ENCODE data around the gene GLI1.

GLI1 gene

DNA sequence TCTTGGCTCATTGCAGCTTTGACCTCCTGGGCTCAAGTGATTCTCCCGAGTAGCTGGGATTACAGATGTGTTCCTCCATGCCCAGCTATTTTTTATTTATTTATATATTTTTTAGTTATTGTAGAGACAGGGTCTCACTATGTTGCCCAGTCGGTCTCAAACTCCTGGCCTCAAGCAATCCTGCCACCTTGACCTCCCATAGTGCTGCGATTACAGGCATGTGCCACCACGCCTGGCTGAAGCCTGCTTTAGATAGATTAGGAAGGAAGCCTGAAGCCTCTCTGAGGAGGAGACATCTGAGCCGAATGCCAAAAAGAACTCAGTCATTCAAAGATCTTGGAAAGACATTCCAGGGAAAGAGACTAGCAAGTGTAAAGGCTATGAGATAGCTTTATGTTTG is 14.8 kb upstream of the GLI1 start:
- DNase-seq (ENCODE audit: insufficient read length, low spot score) (no peak), FAIRE-seq (no peak)
- TF ChIP-seq, protein P1, sequence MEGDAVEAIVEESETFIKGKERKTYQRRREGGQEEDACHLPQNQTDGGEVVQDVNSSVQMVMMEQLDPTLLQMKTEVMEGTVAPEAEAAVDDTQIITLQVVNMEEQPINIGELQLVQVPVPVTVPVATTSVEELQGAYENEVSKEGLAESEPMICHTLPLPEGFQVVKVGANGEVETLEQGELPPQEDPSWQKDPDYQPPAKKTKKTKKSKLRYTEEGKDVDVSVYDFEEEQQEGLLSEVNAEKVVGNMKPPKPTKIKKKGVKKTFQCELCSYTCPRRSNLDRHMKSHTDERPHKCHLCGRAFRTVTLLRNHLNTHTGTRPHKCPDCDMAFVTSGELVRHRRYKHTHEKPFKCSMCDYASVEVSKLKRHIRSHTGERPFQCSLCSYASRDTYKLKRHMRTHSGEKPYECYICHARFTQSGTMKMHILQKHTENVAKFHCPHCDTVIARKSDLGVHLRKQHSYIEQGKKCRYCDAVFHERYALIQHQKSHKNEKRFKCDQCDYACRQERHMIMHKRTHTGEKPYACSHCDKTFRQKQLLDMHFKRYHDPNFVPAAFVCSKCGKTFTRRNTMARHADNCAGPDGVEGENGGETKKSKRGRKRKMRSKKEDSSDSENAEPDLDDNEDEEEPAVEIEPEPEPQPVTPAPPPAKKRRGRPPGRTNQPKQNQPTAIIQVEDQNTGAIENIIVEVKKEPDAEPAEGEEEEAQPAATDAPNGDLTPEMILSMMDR (IDR thresholded peaks at IDR 0.05; ENCODE audit: insufficient read depth, missing control alignments) = no peak

- FAIRE-seq = no peak
Measured at GRCh38 chr12:57446292-57446960, 13.2 kb upstream of the GLI1 start.

DNA sequence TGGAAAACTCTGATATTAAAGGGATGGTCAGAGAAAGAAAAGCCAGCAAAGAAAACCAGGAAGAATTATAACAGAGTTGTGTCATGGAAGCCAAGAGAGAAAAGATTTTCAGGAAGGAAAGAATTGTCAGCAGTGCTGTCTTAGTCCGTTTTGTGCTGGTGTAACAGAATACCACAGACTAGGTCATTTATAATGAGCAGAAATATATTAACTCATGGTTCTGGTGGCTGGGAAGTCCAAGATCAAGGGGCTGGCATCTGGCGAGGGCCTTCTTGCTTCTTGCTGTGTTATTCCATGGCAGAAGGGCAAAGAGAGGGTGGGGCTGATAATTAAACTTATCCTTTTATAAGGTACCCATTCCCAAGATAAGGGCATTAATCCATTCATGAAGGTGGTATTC is 10.9 kb upstream of the GLI1 start:
- TF ChIP-seq, protein P1 (IDR thresholded peaks at IDR 0.05; ENCODE audit: insufficient read depth, missing control alignments) = no peak
- DNase-seq (ENCODE audit: insufficient read length, low spot score) (no peak), FAIRE-seq (no peak)

More at GRCh38 chr12:57446292-57446960, 13.2 kb upstream of the GLI1 start:
- no peak for DNase-seq (ENCODE audit: insufficient read length, low spot score)
- TF ChIP-seq, protein P1 (IDR thresholded peaks at IDR 0.05; ENCODE audit: insufficient read depth, missing control alignments) = no peak

- no peak for FAIRE-seq
- DNase-seq (ENCODE audit: insufficient read length, low spot score) = no peak
- TF ChIP-seq, protein P1 (IDR thresholded peaks at IDR 0.05; ENCODE audit: insufficient read depth, missing control alignments) = no peak
Measured at GRCh38 chr12:57449375-57449774, 10.2 kb upstream of the GLI1 start.

GRCh38 chr12:57450057-57450456 is 9.5 kb upstream of the GLI1 start:
- TF ChIP-seq, protein P1 (IDR thresholded peaks at IDR 0.05; ENCODE audit: insufficient read depth, missing control alignments) = no peak
- no peak for FAIRE-seq
- DNase-seq (ENCODE audit: insufficient read length, low spot score) = no peak

DNA sequence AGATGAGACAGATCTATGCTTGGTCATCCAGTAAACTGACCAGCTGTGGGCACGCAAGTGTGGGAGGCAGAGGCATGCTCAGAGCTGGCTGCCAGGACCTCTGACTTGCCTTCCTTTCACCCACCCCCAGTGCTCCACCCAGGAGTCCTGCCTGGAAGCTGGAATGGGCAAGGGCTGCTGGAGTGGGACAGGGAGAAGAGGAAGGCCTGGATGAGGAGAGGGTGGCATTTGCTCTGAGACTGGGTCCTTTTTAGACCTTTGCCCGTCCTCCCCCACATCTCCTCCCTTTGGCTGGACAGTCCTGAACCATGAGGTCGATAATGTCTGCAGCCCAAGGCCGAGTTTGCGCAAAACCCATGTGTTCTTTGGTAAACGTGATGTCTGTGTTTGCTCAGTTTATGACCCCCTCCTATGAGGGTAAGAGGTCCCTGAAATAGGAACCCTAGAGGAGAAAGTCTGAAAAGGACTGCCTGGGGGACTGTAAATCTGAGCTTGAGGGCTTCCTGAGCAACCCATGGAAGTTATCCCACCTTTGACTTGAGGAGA is 8.3 kb upstream of the GLI1 start:
- DNase-seq (ENCODE audit: insufficient read length, low spot score) = no peak
- no peak for FAIRE-seq
- TF ChIP-seq, protein P1 (IDR thresholded peaks at IDR 0.05; ENCODE audit: insufficient read depth, missing control alignments) = no peak
